Measurements from ENCODE around the gene LHX3. TPM values are rescaled to one million over a fixed set of nuclear protein-coding genes. Genes with fewer than 3 reads are reported as not detected.
A peak's percentile ranks its signal among the peaks of the same experiment; 100 is the strongest.

LHX3 gene
- polyA plus RNA-seq, 1 donor from 2014 or later, result not detected

GRCh38 chr9:136212345-136212950 lies 7.5 kb upstream of the LHX3 start:
- H3K9me3 ChIP-seq (ENCODE audit: low read length), result no peaks in the 10 kb centered on the region
- no peaks in the 10 kb centered on the region for H3K27me3 ChIP-seq (ENCODE audit: insufficient read depth, low read depth, low read length)
- no peak overlapping the region for H3K4me3 ChIP-seq (ENCODE audit: low read length)
- TF ChIP-seq REST (IDR thresholded peaks at IDR 0.05; ENCODE audit: borderline replicate concordance) (no peak), TAF1 (IDR thresholded peaks at IDR 0.05; ENCODE audit: low read depth) (no peak), POLR2AphosphoS5 (IDR thresholded peaks at IDR 0.05) (peak; percentile 43)
- peaks cover 6% of the 10 kb centered on the region for H3K36me3 ChIP-seq (ENCODE audit: insufficient read depth, low read length)
- no peaks in the 10 kb centered on the region for H3K79me2 ChIP-seq (replicated peaks; ENCODE audit: insufficient read depth, low read length)
- H3K9ac ChIP-seq (ENCODE audit: low read length), result no peak overlapping the region
- no peaks in the 10 kb centered on the region for H4K20me1 ChIP-seq (ENCODE audit: insufficient read depth)
- no peaks in the 10 kb centered on the region for H3K9me2 ChIP-seq (ENCODE audit: insufficient read depth, low read length)
- no peaks in the 10 kb centered on the region for H3F3A ChIP-seq (ENCODE audit: insufficient read depth, low read length, poor library complexity, severe bottlenecking)
- H2AFZ ChIP-seq (ENCODE audit: low read depth, low read length), result no peak overlapping the region
- H3K4me2 ChIP-seq (ENCODE audit: low read length), result no peak overlapping the region
- no peak overlapping the region for H3K27ac ChIP-seq (ENCODE audit: low read length)

GRCh38 chr9:136211441-136212344 lies 6.8 kb upstream of the LHX3 start:
- Histone ChIP-seq H3K9me3 (ENCODE audit: low read length) (no peaks in the 10 kb centered on the region), H3K27me3 (ENCODE audit: insufficient read depth, low read depth, low read length) (no peaks in the 10 kb centered on the region), H3K4me3 (ENCODE audit: low read length) (no peak overlapping the region), H3K9me2 (ENCODE audit: insufficient read depth, low read length) (no peaks in the 10 kb centered on the region), H3K79me2 (replicated peaks; ENCODE audit: insufficient read depth, low read length) (no peaks in the 10 kb centered on the region), H2AFZ (ENCODE audit: low read depth, low read length) (no peak overlapping the region), H3K36me3 (ENCODE audit: insufficient read depth, low read length) (peaks cover 6% of the 10 kb centered on the region), H4K20me1 (ENCODE audit: insufficient read depth) (no peaks in the 10 kb centered on the region), H3F3A (ENCODE audit: insufficient read depth, low read length, poor library complexity, severe bottlenecking) (no peaks in the 10 kb centered on the region), H3K9ac (ENCODE audit: low read length) (no peak overlapping the region), H3K27ac (ENCODE audit: low read length) (no peak overlapping the region), H3K4me2 (ENCODE audit: low read length) (no peak overlapping the region)
- TF ChIP-seq MXI1 (conservative IDR thresholded peaks at IDR 0.05; ENCODE audit: poor library complexity, severe bottlenecking), result no peak

GRCh38 chr9:136211006-136211405 lies 6.1 kb upstream of the LHX3 start:
- Histone ChIP-seq H3K27ac (ENCODE audit: low read length) (no peak overlapping the region), H2AFZ (ENCODE audit: low read depth, low read length) (no peak overlapping the region), H3K4me2 (ENCODE audit: low read length) (no peak overlapping the region), H4K20me1 (ENCODE audit: insufficient read depth) (no peaks in the 10 kb centered on the region), H3K36me3 (ENCODE audit: insufficient read depth, low read length) (peaks cover 6% of the 10 kb centered on the region), H3K4me3 (ENCODE audit: low read length) (no peak overlapping the region), H3K79me2 (replicated peaks; ENCODE audit: insufficient read depth, low read length) (no peaks in the 10 kb centered on the region), H3K9me2 (ENCODE audit: insufficient read depth, low read length) (no peaks in the 10 kb centered on the region), H3F3A (ENCODE audit: insufficient read depth, low read length, poor library complexity, severe bottlenecking) (no peaks in the 10 kb centered on the region), H3K9ac (ENCODE audit: low read length) (no peak overlapping the region), H3K9me3 (ENCODE audit: low read length) (no peaks in the 10 kb centered on the region), H3K27me3 (ENCODE audit: insufficient read depth, low read depth, low read length) (peaks cover 5% of the 10 kb centered on the region)
- TF ChIP-seq CTCF (IDR thresholded peaks at IDR 0.05; ENCODE audit: poor library complexity, severe bottlenecking), result no peak
- no peak for TF ChIP-seq TAF1 (IDR thresholded peaks at IDR 0.05; ENCODE audit: low read depth)
- no peak for TF ChIP-seq RAD21 (conservative IDR thresholded peaks at IDR 0.05)
- TF ChIP-seq EZH2 (IDR thresholded peaks at IDR 0.05; ENCODE audit: borderline replicate concordance, insufficient read depth, low read length, poor library complexity, severe bottlenecking), result no peak
- no peak for TF ChIP-seq REST (IDR thresholded peaks at IDR 0.05; ENCODE audit: borderline replicate concordance)
- no peak for TF ChIP-seq EP300 (conservative IDR thresholded peaks at IDR 0.05; ENCODE audit: poor library complexity, severe bottlenecking)
- no peak for TF ChIP-seq POLR2AphosphoS5 (IDR thresholded peaks at IDR 0.05)
- no peak for TF ChIP-seq SMC3 (conservative IDR thresholded peaks at IDR 0.05; ENCODE audit: poor library complexity)
- no peak for TF ChIP-seq MXI1 (conservative IDR thresholded peaks at IDR 0.05; ENCODE audit: poor library complexity, severe bottlenecking)
